Urothelium cell line (cell line): Measurements from ENCODE around the gene GPR146.

Experiments used
- DNase-seq: peaks from one replicate; pipeline ENCODE4 v3.0.0; 2011; ENCODE audit warnings: low spot score, mixed read lengths
- FAIRE-seq: peaks from 2 replicates; lab custom pipeline; 2011; peaks lifted over from hg19 to GRCh38; lab: Jason Lieb, UNC

Gene GPR146

DNA sequence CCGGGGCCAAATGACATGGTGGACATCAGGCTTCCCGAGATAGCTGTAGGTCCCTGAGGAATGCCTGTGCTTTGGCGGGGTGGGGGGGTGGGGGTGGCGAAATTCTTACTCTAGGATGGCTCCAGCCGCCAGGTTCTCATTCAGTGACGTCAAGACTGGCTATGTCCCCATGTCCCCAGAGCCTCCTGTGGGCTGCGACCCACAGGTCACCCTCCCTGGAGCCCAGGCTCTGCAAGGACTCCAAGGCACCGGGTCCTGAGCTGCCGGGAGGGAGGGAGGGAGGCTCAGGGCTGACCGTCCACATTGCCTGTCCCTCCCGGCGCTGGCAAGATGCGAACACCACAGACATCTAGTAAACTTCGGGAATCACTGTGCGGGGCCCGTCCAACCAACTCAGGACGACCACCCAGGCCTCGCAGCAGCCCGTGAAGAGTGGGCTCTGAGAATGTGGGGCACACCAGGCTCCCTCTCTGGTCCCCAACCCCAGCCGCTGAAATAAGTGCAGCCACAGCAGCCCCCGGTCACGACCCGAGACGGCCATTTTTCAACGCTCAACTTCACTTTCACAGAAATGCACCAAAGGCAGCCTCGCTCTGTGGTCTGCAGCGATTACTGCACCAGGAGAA, 12.6 kb downstream of the GPR146 start:
- no peak for FAIRE-seq

DNA sequence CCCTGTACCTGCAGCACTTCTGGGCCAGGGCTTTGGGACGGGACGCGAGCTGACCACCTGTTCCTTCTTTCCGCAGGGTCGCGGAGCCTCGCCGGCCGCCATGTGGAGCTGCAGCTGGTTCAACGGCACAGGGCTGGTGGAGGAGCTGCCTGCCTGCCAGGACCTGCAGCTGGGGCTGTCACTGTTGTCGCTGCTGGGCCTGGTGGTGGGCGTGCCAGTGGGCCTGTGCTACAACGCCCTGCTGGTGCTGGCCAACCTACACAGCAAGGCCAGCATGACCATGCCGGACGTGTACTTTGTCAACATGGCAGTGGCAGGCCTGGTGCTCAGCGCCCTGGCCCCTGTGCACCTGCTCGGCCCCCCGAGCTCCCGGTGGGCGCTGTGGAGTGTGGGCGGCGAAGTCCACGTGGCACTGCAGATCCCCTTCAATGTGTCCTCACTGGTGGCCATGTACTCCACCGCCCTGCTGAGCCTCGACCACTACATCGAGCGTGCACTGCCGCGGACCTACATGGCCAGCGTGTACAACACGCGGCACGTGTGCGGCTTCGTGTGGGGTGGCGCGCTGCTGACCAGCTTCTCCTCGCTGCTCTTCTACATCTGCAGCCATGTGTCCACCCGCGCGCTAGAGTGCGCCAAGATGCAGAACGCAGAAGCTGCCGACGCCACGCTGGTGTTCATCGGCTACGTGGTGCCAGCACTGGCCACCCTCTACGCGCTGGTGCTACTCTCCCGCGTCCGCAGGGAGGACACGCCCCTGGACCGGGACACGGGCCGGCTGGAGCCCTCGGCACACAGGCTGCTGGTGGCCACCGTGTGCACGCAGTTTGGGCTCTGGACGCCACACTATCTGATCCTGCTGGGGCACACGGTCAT, 13.3 kb downstream of the GPR146 start:
- FAIRE-seq: peak; percentile 98

More for the DNA sequence above, 12.6 kb downstream of the GPR146 start:
- DNase-seq: no peak

DNA sequence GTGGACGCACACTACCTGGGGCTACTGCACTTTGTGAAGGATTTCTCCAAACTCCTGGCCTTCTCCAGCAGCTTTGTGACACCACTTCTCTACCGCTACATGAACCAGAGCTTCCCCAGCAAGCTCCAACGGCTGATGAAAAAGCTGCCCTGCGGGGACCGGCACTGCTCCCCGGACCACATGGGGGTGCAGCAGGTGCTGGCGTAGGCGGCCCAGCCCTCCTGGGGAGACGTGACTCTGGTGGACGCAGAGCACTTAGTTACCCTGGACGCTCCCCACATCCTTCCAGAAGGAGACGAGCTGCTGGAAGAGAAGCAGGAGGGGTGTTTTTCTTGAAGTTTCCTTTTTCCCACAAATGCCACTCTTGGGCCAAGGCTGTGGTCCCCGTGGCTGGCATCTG, 14.0 kb downstream of the GPR146 start:
- no peak for FAIRE-seq

More for the DNA sequence above, 13.3 kb downstream of the GPR146 start:
- no peak for DNase-seq

DNA sequence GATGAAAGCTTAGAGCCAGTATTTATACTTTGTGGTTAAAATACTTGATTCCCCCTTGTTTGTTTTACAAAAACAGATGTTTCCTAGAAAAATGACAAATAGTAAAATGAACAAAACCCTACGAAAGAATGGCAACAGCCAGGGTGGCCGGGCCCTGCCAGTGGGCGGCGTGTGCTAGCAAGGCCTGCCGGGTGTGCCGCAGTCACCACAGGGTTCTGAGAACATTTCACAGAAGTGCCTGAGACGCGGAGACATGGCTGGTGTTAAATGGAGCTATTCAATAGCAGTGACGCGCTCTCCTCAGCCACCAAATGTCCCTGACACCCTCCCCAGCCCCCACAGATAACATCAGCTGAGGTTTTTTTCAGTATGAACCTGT, 14.5 kb downstream of the GPR146 start:
- DNase-seq: no peak
- peak; percentile 23 for FAIRE-seq

More for the DNA sequence above, 14.0 kb downstream of the GPR146 start:
- no peak for DNase-seq

DNA sequence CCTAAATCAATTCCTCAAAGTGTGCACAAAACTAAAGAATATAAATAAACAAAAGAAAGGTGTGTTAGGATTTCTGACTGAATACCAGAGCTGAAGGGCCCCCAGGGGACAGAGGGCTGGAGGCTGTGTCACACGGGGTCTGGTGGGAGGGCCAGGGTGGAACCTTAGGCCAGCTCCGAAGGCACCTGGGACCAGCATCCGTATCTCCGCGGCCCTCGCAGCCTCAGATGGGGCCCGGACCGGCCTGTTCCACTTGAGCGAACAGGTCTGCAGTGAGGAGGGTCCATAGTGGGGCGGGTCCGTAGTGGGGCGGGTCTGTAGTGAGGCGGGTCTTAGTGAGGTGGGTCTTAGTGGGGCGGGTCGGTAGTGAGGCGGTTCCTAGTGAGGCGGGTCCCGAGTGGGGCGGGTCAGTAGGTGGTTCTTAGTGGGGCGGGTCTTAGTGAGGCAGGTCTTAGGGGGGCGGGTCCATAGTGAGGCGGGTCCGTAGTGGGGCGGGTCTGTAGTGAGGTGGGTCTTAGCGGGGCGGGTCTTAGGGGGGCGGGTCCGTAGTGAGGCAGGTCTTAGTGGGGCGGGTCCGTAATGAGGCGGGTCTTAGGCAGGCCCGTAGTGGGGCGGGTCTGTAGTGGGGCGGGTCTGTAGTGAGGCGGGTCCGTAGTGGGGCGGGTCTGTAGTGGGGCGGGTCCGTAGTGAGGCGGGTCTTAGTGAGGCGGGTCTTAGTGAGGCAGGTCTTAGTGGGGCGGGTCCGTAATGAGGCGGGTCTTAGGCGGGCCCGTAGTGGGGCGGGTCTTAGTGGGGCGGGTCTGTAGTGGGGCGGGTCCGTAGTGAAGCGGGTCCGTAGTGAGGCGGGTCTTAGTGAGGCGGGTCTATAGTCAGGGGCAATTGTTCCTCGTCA, 15.1 kb downstream of the GPR146 start:
- DNase-seq (no peak), FAIRE-seq (no peak)

DNA sequence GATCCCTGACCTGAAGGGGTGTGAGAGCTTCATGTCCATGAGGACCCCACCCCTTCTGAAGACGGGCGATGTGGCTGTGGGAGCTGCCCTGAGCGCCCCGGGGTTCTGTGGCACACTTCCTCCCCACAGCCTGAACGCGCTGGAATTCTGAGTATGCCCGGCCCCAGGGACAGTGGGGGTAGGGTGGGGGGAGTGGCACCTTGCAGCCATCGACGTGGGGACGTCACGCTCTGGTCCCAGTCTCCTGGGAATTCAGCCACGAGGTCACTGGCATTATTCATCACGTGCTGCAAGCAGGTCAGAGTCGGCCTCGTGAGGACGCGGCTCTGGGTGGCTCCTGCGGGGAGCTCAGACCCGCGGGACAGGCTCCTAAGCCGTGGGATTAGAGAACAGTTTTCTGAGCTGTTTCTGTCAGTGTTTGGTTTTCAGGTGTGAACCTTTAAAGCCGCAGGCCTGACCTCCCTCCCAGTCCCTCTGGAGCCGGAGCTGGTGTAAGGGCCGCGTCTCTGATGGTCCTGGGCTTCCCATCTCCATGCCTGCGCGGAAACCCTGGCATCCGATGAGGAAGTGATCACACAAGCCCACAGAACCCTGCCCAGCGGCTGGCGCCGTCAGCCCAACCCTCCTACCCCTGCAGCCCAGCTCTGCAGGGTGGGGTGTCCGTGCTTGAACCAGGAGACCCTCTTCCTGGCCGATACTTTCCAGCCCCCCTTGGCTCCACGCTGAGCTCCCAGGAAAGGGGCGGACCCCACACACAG, 16.1 kb downstream of the GPR146 start:
- DNase-seq: no peak

DNA sequence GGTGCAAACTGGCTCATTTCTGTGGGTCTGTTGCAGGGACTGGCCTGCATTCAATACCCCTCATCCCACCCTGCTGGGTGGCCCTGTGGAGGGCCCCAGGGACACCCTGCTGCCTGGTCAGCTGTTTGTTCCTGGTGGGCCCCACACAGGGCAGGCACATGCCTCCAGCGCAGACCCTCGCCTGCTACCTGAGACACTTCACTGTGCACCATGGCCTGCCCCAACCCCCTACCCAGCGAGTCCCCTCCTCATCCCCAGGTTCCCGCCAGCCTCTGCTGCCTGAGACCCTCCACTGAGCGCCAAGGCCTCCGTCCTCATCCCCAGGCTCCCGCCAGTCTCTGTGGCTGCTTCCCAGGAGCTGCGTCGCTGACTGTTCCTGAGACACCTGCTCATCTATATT, 16.8 kb downstream of the GPR146 start:
- no peak for DNase-seq
- FAIRE-seq: peak; percentile 48

More for the DNA sequence above, 16.1 kb downstream of the GPR146 start:
- FAIRE-seq: peak; percentile 86

DNA sequence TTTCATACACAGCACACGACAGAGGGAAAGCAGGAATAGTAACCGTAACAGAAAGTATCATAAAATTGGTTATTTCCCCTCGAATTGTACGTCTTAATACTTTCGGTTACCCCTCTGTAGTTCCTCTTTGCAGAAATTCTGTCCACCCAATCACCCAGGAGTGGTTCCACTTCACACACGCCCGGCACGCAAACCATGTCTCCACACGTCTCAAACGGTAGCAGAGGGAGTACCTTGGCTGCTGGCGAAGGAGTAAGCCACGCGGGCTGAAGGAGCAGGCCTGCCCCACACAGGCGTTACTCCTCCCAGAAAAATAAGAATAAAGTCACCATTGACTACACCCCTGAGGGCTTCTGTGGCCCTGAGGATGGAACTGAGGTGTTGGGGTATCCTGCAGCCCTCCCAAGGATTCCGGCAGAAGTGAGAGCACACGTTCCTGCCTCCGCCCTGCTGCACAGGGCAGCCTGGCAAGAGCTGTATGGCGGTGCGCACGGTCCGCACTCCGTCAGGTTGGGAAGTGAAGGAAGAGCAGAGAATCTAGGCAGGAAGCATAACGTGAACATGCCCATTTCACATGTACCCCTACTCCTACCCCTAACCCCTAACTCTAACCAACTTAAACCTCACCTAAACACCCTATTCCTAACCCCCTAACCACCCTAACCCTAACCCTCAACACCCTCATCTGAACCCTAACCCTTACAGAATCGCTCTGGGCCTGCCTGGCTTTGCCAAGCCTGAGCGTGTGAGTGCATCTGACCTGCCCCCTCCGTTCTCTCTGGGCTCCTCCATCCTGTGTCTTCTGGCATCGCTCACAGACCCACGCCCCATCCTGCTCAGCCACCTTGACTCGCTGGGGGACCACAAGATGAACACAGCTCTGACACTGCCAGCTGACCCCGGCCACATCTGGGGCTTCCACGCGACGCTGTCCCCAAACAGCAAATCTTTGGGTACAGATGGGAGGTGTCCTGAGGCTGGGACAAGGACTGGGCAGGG, 18.2 kb downstream of the GPR146 start:
- FAIRE-seq (peak; percentile 90), DNase-seq (no peak)

DNA sequence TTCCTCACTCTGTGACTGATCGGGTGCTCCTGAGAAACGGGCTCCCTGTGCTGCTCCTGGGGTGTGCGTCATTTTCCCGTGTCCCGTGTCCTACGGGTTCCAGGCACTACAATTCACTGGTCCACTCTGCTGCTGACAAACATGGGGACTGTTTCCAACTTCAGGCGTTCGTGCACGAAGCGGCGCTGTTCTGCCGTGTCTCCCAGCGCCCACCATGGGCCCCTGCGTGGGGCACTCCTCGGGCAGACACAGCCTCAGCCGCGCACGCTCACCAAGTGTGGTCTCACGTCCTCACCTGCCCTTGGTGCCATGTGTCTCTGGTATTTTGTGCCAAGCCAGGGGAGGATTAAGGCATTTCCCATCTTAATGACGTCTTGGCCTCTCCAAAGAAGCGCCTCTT, 19.0 kb downstream of the GPR146 start:
- DNase-seq (no peak), FAIRE-seq (peak; percentile 85)

DNA sequence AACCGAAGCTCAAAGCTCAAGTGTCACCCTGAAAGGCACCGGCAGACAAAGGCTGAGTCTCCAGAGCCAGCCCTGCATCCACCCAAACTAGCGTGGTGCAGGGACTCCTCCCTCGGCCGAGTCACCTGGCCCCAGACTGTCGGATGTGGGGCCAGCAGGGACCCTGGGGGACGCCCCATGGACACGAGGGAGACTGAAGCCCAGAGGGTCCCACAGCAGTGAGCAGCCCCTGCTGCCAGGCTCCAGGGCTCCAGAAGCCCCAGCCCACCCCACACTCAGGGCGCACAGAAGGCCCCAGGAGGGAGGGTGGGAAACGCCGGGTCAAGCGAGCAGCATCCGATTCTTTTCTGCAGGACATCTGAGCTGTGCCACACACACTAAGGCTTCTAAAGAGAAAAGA, 20.2 kb downstream of the GPR146 start:
- DNase-seq (no peak), FAIRE-seq (no peak)

DNA sequence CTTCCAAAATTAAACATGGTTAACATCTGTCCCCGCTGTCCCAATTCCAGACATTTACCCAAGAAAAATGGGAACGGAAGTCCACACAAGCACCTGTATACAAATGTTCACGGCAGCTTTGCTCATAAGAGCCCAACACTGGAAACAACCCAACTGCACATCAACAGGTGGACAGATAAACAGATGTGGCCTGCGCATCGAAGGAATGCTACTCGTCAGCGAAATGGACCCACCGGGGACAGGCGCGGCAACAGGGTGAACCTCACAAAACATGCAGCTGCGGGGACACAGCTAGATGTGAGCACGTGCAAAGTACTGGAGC, 20.9 kb downstream of the GPR146 start:
- FAIRE-seq: peak; percentile 58

DNA sequence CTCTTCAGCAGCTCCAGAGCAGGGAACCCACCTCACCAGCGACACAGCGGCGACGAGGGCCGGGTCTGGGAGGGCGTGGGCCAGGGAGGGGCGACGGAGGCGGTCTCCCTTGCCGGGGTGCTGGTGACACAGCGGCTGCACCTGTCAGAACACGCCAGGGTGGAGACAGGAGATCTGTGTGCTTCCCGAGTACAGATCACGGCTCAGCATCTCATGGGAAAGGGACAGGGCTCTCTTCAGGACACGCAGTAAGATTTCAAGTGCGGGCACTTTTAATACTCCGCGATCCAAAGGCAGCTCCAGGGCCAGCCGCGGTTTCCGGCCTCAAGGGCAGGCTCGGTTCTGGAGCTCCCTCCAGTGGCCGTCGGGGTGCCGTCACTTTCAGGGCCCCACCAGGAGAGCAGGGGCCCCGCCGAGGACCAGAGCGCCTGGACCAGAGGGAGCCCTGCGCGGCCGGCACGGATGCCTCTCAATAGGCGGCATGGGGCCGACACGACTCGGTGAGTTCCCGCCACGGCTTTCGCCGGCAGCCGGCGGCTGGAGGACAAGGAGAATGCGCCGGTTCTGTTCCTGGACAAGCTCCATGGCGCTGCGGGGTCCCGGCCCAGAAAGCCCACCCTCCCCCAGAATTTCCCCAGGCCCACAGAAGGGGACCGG, 21.4 kb downstream of the GPR146 start:
- DNase-seq: peak; percentile 96
- no peak for FAIRE-seq

More for the DNA sequence above, 20.9 kb downstream of the GPR146 start:
- DNase-seq: no peak

DNA sequence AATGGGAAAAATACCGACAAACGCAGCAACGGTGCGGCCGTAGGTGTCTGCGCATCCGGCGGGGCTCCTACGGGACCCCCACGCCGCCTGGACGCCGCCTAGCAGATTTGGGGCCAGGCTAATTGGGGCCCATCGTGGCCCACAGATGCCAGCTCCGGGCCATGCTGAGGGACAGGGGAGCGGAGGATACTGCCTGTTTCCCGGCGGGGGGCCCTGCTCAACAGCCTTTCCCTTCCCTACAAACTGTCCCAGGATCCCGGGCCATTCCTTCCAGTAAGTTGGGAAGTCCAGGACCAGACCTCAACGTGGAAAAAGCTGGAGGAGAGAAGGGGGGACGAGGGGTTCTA, 21.9 kb downstream of the GPR146 start:
- DNase-seq: no peak
- no peak for FAIRE-seq

DNA sequence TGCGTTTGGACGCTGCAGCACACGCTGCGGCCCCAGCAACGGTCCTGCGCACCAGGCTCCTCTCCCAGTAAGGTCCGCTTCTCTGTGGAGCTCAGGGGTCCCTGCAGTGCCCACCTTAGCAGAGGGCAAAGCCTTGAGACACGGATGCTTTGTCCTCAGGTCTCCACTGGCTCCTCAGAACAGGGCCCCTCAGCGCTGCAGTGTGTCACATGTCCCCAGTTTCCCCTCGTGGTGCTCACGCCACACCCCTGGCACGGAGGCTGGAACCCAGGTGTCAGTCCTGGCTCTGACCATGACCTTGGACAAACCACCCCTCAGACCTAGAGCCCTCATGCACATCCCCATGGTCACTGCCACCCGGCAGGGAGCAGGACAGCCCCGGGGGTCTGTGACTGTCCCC, 23.7 kb downstream of the GPR146 start:
- DNase-seq (no peak), FAIRE-seq (peak; percentile 82)

DNA sequence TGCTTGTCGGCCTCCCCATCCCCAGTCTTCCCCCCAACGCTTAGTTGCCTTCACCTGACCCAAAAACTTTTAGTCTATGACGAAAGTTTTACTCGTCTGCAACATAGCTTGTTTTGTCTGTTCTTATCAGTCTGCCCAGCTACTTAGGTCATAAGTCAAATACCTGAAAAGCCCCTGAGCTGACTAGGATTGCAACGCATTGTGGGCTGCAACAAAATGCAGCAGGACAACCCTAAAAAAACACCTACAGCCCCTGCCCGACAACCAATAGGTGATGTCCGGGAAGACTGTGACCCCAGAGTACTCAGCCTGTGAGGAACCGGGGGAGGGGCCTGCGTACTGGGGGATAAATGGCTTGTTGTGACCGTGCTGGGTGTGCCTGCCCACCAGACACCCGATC, 24.3 kb downstream of the GPR146 start:
- DNase-seq (no peak), FAIRE-seq (peak; percentile 61)

DNA sequence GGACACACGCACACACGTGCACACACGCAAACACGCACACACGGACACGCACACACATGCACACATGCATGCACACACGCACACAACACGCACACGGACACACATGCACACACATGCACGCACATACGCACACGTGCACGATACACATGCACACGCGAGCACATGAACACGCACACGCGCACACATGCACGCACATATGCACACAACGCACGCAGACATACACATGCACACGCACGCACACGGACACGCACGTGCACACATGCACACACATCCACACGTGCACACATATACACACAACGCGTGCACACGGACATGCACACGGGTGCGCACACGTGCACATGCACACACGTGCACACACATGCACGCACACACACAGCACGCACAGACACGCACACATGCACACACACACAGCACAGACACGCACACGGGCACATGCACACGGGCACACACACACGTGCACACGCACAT, 26.2 kb downstream of the GPR146 start:
- FAIRE-seq: peak; percentile 100

DNA sequence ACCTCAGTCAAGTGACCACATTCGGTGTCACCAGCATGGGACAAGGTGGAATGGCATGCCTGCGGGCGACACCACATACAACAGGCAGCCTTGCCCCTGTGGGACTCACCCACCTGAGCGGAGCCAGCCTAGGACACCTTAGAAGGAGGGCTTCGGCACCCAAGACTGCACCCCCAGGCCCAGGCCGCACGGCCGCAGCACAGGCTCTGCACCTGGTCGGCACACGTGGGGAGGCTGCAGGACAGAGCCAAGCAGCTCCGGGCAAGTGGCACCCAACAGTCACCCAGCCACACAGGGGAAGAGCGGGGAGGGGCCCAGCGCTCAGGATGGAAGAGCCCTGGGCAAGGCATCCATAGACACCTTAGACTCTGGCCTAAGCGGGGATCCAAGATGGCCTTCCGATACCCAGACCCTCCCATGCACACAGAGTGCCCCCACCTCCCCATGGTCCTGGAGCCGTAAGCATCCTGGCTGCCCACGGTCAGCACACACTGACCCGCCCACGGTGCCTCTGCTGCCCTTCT, 27.4 kb downstream of the GPR146 start:
- peak; percentile 71 for FAIRE-seq
- DNase-seq: no peak

More for the DNA sequence above, 26.2 kb downstream of the GPR146 start:
- DNase-seq: no peak

DNA sequence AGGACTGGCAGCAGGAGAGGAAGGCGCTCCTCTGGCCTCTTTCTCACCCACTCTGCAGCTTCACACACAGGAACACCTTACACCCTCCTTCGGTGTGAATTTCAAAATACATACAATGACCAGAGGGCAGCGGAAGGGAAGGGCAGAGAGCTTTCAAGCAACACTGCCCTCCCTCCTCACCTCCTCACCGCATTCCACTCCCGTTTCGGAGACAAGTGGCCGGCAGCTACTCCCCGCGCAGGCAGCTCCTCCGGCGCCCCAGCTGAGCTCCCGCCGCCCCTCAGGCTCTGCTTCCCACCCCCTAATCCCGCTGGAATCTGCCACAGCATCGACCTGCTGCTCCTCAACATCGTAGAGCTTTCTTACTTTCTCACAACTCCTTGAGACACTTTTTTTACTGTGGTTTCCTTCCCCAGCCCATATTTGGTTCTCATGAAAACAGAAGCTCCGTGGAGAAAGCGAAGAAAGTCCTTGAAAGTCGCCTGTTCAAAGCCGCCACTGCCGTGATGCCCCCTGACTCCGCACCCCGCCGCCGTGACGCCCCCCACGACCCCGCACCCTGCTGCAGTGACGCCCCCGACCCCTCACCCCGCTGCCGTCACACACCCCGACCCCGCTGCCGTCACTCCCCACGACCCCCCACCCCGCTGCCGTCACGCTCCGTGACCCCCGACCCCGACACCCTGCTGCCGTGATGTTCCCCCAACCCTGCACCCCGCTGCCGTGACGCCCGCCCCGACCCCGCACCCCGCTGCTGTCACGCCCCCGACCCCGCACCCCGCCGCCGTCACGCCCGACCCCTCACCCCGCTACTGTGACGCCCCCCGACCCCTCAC, 29.0 kb downstream of the GPR146 start:
- DNase-seq (no peak), FAIRE-seq (peak; percentile 91)
